Activated naive CD8-positive, alpha-beta T cell (primary cell): ENCODE data around the gene RSBN1L.
A peak's percentile ranks its signal among the peaks of the same experiment; 100 is the strongest.

Experiments used
- H3K27ac Mint-ChIP-seq: one replicate; pipeline ENCODE4 v1.8.0; 2021; ENCODE audit warnings: mixed read lengths
- H3K27me3 Mint-ChIP-seq: one replicate; pipeline ENCODE4 v1.8.0; 2021; ENCODE audit warnings: mixed read lengths
- H3K36me3 Mint-ChIP-seq: one replicate; pipeline ENCODE4 v1.8.0; 2021; ENCODE audit warnings: mixed read lengths
- H3K4me1 Mint-ChIP-seq: one replicate; pipeline ENCODE4 v1.8.0; 2021; ENCODE audit warnings: low read depth, mixed read lengths
- H3K4me3 Mint-ChIP-seq: one replicate; pipeline ENCODE4 v1.8.0; 2021; ENCODE audit warnings: mild to moderate bottlenecking, mixed read lengths
- H3K9me3 Mint-ChIP-seq: one replicate; pipeline ENCODE4 v1.8.0; 2021; ENCODE audit warnings: low read depth, mixed read lengths

RSBN1L gene

DNA sequence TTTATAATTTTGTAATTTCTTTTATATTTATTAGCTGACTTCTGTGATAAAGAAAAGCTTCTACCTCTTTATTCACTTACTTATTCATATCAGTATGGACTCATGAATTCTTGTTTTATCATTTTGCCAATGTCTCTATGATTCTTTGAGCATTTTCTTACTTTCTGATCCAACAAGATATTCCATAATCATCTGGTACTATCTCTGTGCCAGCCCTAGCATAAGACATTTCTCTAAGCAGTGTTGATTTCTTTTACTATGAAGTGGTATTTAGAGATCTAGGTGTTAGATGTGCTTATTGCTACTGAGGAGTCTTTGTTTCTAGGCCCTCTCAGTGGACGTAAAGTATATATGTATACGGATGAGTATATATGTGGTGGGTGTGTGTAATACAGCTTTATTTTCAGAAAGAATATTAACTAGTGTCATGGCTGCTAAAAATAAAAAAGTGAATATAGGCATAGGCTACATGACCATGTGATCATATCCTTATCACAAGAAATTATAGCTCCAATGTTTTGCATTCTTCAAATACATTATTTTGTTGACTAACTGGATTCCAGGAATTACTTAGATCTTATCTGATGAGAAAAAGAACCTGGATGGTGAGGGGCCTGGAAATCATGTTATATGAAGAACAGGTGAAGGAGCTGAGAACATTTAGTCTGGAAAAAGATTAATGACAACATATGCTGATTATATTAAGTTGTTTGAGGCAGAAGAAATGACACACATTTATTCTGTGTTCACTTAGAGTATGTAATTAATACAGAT is 115.4 kb downstream of the RSBN1L start:
- Mint-ChIP-seq H3K27me3 (no peaks in the 10 kb centered on the region), H3K9me3 (peaks cover 21% of the 10 kb centered on the region), H3K4me1 (peaks cover 32% of the 10 kb centered on the region), H3K4me3 (no peak overlapping the region), H3K36me3 (peaks cover 25% of the 10 kb centered on the region), H3K27ac (no peak overlapping the region)

DNA sequence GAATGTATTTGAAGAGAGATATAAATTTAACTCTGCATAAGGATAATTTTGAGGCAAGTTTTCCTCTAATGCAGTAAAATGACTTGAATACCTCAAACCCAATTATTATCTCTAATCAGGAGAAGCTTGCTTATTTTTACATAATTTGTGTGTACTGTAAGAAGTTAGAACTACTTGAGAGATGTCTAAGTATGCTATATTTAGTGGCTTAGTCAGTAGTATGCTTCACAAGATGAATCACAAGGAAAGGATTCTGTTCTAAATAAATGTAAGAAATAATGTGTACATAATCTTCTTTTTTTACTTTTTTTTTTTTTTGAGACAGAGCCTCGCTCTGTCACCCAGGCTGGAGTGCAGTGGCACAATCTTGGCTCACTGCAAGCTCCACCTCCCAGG is 116.0 kb downstream of the RSBN1L start:
- no peak overlapping the region for H3K4me3 Mint-ChIP-seq
- no peak overlapping the region for H3K27ac Mint-ChIP-seq
- H3K9me3 Mint-ChIP-seq: peaks cover 20% of the 10 kb centered on the region
- no peaks in the 10 kb centered on the region for H3K27me3 Mint-ChIP-seq
- H3K36me3 Mint-ChIP-seq: peaks cover 30% of the 10 kb centered on the region
- peaks cover 37% of the 10 kb centered on the region for H3K4me1 Mint-ChIP-seq

DNA sequence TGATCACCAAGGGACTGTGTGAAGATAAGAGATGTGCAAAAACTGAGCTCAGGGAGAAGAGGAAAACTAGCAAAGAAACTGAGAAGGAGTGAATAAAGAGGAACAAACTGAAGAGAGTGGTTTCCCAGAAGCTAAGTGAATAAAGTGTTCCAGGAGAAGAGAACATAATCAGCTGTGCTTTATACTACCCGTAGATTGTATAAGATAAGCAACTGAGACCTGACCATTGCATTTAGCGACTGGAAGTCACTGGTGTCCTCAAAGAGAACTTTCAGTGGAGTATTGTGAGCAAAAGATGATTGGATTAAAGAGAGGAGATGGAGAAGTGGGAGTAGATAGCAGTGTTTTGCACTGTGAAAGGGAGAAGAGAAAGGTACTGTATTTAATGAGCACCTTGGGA is 116.9 kb downstream of the RSBN1L start:
- no peak overlapping the region for H3K4me3 Mint-ChIP-seq
- peaks cover 27% of the 10 kb centered on the region for H3K36me3 Mint-ChIP-seq
- no peaks in the 10 kb centered on the region for H3K27me3 Mint-ChIP-seq
- no peak overlapping the region for H3K27ac Mint-ChIP-seq
- peaks cover 13% of the 10 kb centered on the region for H3K9me3 Mint-ChIP-seq
- H3K4me1 Mint-ChIP-seq: peaks cover 37% of the 10 kb centered on the region

DNA sequence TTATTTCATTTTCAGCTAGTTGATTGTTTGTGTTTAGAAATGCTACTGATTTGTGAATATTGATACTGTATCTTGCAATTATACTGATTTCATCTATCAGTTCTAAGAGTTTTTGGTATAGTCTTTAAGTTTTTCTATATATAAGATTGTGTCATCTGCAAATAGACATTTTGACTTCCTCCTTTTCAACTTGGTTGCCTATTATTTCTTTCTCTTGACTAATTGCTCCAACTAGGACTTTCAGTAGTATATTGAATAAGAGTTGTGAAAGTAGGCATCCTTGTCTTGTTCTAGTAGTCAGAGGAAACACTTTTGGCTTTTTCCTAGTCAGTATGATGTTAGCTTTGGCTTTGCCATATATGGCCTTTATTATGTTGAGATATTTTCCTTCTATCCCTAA is 122.8 kb downstream of the RSBN1L start:
- no peaks in the 10 kb centered on the region for H3K27me3 Mint-ChIP-seq
- peaks cover 27% of the 10 kb centered on the region for H3K9me3 Mint-ChIP-seq
- H3K27ac Mint-ChIP-seq: no peak overlapping the region
- peaks cover 46% of the 10 kb centered on the region for H3K36me3 Mint-ChIP-seq
- peaks cover 23% of the 10 kb centered on the region for H3K4me1 Mint-ChIP-seq
- no peak overlapping the region for H3K4me3 Mint-ChIP-seq

DNA sequence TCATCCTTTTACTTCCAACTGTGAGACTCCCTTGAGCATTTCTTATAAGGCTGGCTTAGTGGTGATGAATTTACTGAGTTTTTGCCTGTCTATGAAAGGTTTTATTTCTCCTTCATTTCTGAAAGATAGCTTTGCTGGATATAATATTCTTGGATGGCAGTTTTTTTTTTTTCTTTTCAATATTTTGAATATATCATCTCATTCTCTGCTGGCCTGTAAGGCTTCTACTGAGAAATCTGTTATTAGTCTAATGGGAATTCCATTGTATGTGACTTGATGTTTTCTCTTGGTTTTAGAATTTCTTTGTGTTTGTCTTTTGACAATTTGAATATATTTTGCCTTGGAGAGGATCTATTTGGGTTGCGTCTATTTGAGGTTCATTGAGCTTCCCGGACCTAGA is 124.7 kb downstream of the RSBN1L start:
- peaks cover 35% of the 10 kb centered on the region for H3K9me3 Mint-ChIP-seq

DNA sequence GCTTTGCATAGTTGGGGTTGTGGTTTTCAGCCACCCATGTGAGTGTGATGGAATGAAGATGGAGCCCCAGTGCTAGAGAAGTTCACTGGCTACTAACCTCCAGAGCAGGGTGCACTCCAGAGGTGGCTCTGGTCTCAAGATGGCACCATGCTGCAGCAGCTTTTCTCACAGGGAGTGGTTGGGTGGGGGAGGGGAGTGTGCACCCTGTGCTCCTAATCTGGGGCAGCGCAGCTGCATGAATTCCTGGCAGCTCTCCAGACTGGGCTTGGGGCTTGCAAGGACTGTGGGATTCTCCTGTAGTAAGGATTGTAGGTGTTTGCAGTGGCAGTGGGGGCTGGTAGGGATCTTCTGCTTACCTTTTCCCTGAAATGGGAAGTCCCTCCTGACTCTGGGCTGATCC is 126.0 kb downstream of the RSBN1L start:
- peaks cover 41% of the 10 kb centered on the region for H3K36me3 Mint-ChIP-seq
- H3K4me3 Mint-ChIP-seq: no peak overlapping the region
- no peak overlapping the region for H3K27ac Mint-ChIP-seq
- H3K4me1 Mint-ChIP-seq: peaks cover 22% of the 10 kb centered on the region
- peaks cover 32% of the 10 kb centered on the region for H3K9me3 Mint-ChIP-seq
- no peaks in the 10 kb centered on the region for H3K27me3 Mint-ChIP-seq

More for the DNA sequence above, 124.7 kb downstream of the RSBN1L start:
- Mint-ChIP-seq H3K36me3 (peaks cover 46% of the 10 kb centered on the region), H3K27ac (no peak overlapping the region), H3K4me3 (no peak overlapping the region), H3K27me3 (no peaks in the 10 kb centered on the region), H3K4me1 (peaks cover 21% of the 10 kb centered on the region)

DNA sequence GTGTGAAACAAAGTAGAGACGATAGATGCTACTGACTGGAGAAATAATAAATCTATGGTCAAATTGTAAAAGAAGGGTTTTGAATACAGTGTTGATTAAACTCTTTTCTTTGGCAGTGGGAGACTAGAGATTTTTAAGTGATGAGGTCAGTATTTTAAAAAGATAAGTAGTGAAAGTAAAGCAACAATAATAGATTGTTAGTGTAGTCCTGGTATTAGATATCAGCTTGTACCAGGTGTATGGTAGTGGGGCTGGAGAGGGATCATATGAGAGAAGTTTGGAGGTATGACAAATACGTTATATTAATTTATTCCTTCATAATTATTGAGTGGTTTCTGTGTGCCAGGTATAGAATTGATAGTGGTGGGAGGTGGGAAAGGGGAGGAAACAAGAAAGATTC is 127.5 kb downstream of the RSBN1L start:
- no peak overlapping the region for H3K4me3 Mint-ChIP-seq
- peaks cover 32% of the 10 kb centered on the region for H3K36me3 Mint-ChIP-seq
- no peaks in the 10 kb centered on the region for H3K27me3 Mint-ChIP-seq
- peaks cover 25% of the 10 kb centered on the region for H3K9me3 Mint-ChIP-seq
- no peak overlapping the region for H3K27ac Mint-ChIP-seq
- peaks cover 29% of the 10 kb centered on the region for H3K4me1 Mint-ChIP-seq

DNA sequence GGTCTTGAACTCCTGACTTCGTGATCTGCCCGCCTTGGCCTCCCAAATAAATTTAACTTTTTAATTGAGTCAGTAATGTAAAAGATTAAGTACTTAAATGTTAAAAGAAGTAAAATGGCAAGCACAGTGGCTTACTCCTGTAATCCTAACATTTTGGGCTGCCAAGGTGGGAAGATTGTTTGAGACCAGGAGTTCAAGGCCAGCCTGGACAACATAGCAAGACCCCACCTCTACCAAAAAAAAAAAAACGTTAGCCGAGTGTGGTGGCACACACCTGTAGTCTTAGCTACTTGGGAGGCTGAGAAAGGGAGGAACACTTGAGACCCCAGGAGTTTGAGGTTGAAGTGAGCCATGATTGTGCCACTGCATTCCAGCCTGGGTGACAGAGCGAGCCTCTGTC is 128.4 kb downstream of the RSBN1L start:
- H3K4me3 Mint-ChIP-seq: no peak overlapping the region
- peaks cover 27% of the 10 kb centered on the region for H3K36me3 Mint-ChIP-seq
- H3K27me3 Mint-ChIP-seq: no peaks in the 10 kb centered on the region
- no peak overlapping the region for H3K27ac Mint-ChIP-seq
- H3K4me1 Mint-ChIP-seq: peaks cover 32% of the 10 kb centered on the region
- H3K9me3 Mint-ChIP-seq: peaks cover 21% of the 10 kb centered on the region

DNA sequence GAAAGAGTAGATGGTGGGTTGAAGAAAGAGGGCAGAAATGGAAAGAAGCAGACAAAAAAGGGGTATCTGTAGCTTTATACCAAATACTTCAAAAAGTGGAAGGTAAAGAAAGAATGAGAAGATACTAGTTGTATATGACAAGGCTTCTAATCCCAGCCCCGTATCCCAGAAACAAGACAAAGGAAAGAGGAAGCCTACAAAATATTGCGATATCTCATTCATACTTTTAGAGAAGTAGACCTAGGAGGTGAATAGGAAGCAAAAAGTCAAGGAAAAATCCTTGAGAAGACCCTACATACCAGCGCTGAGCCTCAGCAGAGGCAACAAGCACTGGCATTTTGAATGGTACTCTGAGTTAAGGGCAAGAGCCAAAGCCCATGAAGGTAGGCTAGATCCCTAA is 128.9 kb downstream of the RSBN1L start:
- peaks cover 21% of the 10 kb centered on the region for H3K9me3 Mint-ChIP-seq
- no peaks in the 10 kb centered on the region for H3K27me3 Mint-ChIP-seq
- no peak overlapping the region for H3K27ac Mint-ChIP-seq
- H3K36me3 Mint-ChIP-seq: peaks cover 25% of the 10 kb centered on the region
- no peak overlapping the region for H3K4me3 Mint-ChIP-seq
- peaks cover 35% of the 10 kb centered on the region for H3K4me1 Mint-ChIP-seq

DNA sequence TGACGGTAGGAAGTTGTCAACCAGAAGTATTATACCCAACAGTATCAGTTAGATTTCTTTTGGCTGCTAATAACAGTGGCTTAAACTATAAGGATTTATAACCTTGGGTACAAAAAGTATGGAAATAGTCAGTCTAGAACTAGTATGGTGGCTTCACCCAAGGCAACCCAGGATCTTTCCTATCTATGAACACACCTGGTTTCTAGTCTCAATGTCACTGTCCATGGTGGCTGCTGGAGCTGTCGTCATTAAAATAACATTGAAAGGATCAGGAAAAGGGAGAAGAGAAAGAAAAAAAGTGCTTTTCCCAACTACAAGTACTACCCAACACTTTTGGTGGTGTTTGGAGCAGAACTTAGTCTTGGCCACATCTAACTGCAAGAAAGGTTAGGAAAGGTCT is 130.0 kb downstream of the RSBN1L start:
- Mint-ChIP-seq H3K9me3 (peaks cover 15% of the 10 kb centered on the region), H3K27me3 (no peaks in the 10 kb centered on the region), H3K4me1 (peaks cover 42% of the 10 kb centered on the region), H3K4me3 (no peak overlapping the region), H3K27ac (no peak overlapping the region), H3K36me3 (peaks cover 19% of the 10 kb centered on the region)

DNA sequence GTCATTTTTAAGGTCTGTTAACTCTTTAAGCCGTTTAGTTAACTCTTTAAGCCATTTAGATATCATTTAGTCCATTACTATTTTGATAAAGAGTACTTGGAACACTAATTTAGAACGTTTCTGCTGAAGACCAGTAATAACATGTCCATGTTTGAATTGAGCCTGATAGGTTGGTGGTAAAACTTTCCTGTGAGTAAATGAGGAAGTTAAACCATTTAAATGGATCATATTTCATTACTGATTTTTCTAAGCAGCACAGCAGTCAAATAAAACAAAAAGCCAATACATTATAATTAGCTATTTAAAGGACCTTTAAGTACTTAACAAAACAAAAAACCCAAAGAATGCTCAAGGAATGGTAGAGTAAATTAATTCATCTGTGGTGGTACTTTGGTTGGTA is 131.7 kb downstream of the RSBN1L start:
- H3K27me3 Mint-ChIP-seq: no peaks in the 10 kb centered on the region
- H3K4me3 Mint-ChIP-seq: no peak overlapping the region
- H3K27ac Mint-ChIP-seq: peak overlapping the region; percentile 50
- peaks cover 14% of the 10 kb centered on the region for H3K9me3 Mint-ChIP-seq
- peaks cover 14% of the 10 kb centered on the region for H3K36me3 Mint-ChIP-seq
- peaks cover 44% of the 10 kb centered on the region for H3K4me1 Mint-ChIP-seq

DNA sequence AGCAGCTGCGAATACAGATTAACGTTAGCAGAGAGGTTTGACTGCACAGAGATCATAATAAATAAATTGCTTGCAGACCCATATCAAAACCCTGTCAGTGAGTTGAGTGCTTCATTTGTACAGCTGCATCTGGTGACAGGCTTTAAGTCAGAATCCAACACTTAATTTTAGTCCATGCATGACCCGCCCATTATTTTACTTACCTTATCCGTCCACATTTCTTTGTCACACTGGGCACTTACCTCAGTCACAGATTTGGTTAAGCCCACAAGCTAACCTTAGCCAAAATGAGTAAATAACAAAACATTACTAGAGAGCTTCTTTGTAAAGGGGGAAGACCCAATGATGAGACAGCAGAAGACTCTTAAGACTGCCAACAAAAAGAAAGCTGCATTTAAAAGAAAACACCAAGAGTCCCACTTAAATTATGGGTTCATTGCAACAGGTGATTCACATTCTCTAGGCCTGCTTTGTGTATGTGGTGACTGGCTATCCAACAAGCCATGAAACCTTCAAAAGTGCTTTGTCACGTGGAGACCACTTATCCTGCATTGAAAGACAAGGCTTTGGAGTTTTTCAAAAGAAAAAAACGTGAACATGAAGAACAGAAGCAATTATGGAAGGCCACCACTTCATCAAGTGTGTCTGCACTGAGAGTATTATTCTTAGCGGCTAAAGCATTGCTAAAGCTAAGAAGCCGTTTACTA is 134.5 kb downstream of the RSBN1L start:
- Mint-ChIP-seq H3K27ac (no peak overlapping the region), H3K4me1 (peaks cover 56% of the 10 kb centered on the region), H3K4me3 (no peak overlapping the region), H3K27me3 (no peaks in the 10 kb centered on the region), H3K36me3 (peaks cover 11% of the 10 kb centered on the region), H3K9me3 (peaks cover 6% of the 10 kb centered on the region)

DNA sequence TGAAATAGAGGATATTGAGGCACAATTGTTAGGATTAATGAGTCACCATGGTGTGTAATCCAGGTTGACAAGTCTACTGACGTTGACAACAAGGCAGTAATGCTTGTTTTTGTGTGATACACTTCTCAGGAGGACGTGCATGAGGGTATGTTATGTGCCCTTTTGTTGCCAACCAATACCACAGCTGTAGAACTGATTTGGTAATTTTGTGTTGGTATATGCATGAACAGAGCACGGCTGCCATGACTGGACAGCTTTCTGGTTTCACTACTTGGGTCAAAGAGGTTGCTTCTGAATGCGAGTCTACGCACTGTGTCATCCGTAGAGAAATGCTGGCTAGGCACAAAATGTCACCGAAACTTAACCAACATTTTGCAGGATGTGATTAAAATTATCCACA is 135.2 kb downstream of the RSBN1L start:
- H3K36me3 Mint-ChIP-seq: peaks cover 11% of the 10 kb centered on the region
- peaks cover 52% of the 10 kb centered on the region for H3K4me1 Mint-ChIP-seq
- H3K27ac Mint-ChIP-seq: no peak overlapping the region
- H3K9me3 Mint-ChIP-seq: peaks cover 2% of the 10 kb centered on the region
- H3K4me3 Mint-ChIP-seq: no peak overlapping the region
- H3K27me3 Mint-ChIP-seq: no peaks in the 10 kb centered on the region

DNA sequence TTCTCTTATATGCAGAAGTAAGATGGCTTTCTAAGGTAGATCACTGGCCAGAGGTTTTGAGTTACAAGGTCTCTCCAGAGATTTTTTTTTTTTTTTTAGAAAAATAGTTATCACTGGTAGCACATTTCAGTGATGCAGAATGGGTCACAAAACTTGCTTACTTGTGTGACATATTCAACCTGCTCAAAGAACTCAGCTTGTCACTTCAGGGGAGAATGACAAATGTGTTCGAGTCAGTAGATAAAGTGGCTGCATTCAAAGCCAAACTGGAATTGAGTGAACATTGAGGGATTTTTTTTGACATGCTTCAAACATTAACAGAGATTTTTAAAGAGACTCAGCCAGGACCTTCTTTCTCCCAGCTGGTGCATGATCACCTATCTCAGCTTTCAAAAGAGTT is 135.7 kb downstream of the RSBN1L start:
- H3K27me3 Mint-ChIP-seq: no peaks in the 10 kb centered on the region
- no peak overlapping the region for H3K27ac Mint-ChIP-seq
- H3K4me3 Mint-ChIP-seq: no peak overlapping the region
- peaks cover 48% of the 10 kb centered on the region for H3K4me1 Mint-ChIP-seq
- H3K9me3 Mint-ChIP-seq: no peaks in the 10 kb centered on the region
- peaks cover 9% of the 10 kb centered on the region for H3K36me3 Mint-ChIP-seq
